Transverse colon (tissue), 4 donors: ENCODE measurements around the gene BTG3.

Experiments used
- POLR2AphosphoS5 ChIP-seq, 3 donors: sonication (generic); formaldehyde crosslinking; IDR thresholded peaks; one replicate each; pipeline ENCODE4 v1.6.1; 2016; ENCODE audit warnings: antibody characterized with exemption in 3 of 3
- TF ChIP-seq, protein P1 (sequence below), 5 experiments: fragments of 200-600 bp in 3 of 5; fragments of 450-650 bp in 2 of 5; sonication (generic) in 3 of 5; IDR thresholded peaks; 1 replicate in 2 of 5; 2 replicates in 3 of 5; pipeline ENCODE4 v1.5.1; 2016 to 2017; ENCODE audit warnings: antibody characterized with exemption in 5 of 5, inconsistent platforms in 3 of 5, mild to moderate bottlenecking in 2 of 5, moderate library complexity in 1 of 5

GRCh38 chr21:17609681-17610080 is 3.0 kb downstream of the BTG3 start:
- TF ChIP-seq, protein P1, sequence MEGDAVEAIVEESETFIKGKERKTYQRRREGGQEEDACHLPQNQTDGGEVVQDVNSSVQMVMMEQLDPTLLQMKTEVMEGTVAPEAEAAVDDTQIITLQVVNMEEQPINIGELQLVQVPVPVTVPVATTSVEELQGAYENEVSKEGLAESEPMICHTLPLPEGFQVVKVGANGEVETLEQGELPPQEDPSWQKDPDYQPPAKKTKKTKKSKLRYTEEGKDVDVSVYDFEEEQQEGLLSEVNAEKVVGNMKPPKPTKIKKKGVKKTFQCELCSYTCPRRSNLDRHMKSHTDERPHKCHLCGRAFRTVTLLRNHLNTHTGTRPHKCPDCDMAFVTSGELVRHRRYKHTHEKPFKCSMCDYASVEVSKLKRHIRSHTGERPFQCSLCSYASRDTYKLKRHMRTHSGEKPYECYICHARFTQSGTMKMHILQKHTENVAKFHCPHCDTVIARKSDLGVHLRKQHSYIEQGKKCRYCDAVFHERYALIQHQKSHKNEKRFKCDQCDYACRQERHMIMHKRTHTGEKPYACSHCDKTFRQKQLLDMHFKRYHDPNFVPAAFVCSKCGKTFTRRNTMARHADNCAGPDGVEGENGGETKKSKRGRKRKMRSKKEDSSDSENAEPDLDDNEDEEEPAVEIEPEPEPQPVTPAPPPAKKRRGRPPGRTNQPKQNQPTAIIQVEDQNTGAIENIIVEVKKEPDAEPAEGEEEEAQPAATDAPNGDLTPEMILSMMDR (IDR thresholded peaks at IDR 0.05) = no peak
- TF ChIP-seq POLR2AphosphoS5 (IDR thresholded peaks at IDR 0.05) = no peak
